Activated naive CD8-positive, alpha-beta T cell treated with anti-CD3 and anti-CD28 coated beads, Interleukin-2, amount 50 U/mL, for 16 hours (primary cell): Measurements from ENCODE around the gene RAB24.
"Not testable (repeated sequence)": the region's sequence is repeated elsewhere in the genome, so short reads cannot be mapped to it uniquely, and the experiment has no call there.

ENCODE experiments used
- DNase-seq: peaks from one replicate; pipeline ENCODE4 v3.0.0-alpha.2; 2020; ENCODE audit warnings: low read depth, low spot score

Gene RAB24

DNA sequence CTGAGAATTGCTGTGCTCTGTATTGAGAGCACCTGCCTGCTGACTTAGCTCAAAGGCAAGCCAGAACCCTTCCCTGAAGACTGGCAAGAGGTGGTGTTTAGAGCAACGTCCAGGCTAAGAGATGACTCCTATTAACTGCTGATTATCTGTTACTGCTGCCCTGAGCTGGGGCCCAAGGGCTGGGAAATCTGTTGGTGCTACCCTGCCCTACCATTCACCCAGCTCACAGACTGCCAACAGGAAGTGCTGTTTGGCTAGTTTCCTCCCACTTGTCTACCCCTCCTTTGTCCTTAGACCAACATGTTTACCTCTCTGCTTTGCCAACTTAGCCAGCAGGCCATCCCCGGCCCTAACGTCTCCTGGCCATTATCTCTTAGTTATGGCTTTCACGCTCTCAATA, 6.9 kb downstream of the RAB24 start:
- DNase-seq = no peak

DNA sequence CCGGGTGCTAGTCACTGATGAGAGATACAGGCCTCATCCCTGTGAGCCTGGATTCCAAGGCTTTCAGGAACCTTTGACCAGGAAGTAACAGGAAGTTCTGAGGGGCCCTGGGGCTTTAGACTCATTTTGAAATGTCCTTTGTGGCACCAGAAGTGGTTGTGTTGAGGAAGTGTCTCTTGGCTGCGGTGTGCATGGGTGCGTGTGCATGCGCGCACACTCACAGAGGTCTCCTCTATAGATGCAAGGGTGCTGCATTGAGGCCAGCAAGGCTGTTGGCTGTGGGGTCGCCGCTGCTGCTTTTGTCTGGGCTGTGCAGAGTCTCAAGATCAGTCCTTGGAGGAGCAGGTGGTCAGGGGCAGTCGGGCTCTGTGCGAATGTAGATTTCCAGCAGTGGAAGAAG, 7.6 kb downstream of the RAB24 start:
- no peak for DNase-seq

DNA sequence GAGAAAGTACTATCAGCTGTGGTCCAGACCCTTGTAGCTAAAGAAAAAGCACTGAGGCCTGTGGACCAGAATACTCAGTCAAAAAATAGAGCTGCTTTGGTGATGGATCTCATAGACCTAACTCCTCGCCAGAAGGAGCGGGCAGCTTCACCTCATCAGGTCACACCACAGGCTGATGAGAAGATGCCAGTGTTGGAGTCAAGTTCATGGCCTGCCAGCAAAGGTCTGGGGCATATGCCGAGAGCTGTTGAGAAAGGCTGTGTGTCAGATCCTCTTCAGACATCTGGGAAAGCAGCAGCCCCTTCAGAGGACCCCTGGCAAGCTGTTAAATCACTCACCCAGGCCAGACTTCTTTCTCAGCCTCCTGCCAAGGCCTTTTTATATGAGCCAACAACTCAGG, 8.9 kb downstream of the RAB24 start:
- no peak for DNase-seq

DNA sequence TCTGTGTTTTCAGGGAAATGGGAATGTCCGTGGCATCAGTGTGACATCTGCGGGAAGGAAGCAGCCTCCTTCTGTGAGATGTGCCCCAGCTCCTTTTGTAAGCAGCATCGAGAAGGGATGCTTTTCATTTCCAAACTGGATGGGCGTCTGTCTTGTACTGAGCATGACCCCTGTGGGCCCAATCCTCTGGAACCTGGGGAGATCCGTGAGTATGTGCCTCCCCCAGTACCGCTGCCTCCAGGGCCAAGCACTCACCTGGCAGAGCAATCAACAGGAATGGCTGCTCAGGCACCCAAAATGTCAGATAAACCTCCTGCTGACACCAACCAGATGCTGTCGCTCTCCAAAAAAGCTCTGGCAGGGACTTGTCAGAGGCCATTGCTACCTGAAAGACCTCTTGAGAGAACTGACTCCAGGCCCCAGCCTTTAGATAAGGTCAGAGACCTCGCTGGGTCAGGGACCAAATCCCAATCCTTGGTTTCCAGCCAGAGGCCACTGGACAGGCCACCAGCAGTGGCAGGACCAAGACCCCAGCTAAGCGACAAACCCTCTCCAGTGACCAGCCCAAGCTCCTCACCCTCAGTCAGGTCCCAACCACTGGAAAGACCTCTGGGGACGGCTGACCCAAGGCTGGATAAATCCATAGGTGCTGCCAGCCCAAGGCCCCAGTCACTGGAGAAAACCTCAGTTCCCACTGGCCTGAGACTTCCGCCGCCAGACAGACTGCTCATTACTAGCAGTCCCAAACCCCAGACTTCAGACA, 9.5 kb downstream of the RAB24 start:
- no peak for DNase-seq

- no peak for DNase-seq
Observed at GRCh38 chr5:177291735-177292134, 11.8 kb downstream of the RAB24 start.

GRCh38 chr5:177290816-177291596, 12.5 kb downstream of the RAB24 start:
- DNase-seq = no peak

DNA sequence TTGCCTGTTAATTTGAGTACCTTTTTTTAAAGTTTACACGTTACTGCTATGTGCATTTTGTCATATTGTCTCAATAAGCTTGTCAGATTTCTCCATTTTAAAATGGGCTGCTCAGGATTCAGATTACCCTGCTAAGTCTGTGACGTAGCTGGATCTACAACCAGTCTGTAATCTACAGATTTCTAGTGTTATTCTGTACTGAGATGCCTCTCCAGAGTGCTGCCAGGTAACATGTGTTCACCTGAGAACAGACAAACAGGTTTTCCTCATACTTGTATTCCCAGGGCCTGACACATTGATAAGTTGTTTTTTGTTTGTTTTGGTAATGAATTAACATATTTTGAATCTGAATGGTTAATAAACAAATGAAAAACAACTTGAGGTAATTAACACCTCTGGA, 15.3 kb downstream of the RAB24 start:
- DNase-seq = no peak

DNA sequence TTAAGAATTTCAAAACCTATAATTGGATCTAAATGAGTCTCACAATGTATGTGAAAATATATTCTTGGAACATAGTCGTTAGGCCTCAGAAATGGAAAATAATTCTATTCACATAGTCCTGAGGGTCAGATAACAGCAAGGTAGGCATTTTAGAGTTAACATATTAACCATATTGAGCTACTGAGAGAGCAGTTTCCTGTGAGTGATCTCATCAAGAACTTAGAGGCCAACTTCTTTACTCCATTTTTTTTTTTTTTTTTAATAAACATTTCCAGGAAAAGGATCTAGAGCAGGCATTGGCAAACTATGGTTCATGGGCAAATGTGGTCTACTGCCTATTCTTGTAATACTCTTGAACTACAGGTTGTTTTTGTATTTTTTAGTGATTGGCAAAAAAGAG, 26.6 kb downstream of the RAB24 start:
- DNase-seq = no peak

DNA sequence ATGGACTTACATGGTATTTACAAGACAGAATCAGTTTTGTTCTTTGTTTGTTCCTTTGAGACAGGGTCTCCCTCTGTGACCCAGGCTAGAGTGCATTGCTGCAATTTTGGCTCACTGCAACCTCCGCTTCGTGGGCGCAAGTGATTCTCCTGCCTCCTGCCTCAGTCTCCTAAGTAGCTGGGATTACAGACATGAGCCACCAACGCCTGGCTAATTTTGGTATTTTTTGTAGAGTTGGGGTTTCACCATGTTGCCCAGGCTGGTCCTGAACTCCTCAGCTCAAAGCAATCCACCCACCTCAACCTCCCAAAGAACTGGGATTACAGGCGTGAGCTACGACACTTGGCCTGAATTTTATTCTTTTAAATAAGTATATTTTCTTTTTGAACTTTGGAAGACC, 27.6 kb downstream of the RAB24 start:
- DNase-seq = no peak

GRCh38 chr5:177271113-177271512, 32.4 kb downstream of the RAB24 start:
- DNase-seq = no peak

- DNase-seq = no peak
Observed at GRCh38 chr5:177270653-177271052, 32.9 kb downstream of the RAB24 start.

DNA sequence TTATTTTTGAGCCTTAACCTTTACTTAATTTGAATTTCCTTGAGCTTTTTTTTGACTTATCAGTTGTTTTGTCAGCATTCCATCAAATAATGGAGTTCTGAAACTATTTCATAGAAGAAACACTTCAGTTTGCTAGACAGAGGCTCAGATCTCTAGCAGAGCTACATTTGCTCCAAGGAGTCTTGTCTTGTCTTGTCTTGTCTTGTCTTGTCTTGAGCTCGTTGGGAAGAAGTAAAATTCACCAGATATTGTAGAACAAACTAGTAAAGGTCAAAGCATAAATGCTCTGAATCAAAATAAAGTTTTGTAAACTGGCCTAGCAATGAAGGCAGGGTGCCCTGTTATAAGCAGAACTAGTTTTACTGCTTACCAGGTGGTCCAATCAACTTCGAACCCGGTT, 33.5 kb downstream of the RAB24 start:
- no peak for DNase-seq

DNA sequence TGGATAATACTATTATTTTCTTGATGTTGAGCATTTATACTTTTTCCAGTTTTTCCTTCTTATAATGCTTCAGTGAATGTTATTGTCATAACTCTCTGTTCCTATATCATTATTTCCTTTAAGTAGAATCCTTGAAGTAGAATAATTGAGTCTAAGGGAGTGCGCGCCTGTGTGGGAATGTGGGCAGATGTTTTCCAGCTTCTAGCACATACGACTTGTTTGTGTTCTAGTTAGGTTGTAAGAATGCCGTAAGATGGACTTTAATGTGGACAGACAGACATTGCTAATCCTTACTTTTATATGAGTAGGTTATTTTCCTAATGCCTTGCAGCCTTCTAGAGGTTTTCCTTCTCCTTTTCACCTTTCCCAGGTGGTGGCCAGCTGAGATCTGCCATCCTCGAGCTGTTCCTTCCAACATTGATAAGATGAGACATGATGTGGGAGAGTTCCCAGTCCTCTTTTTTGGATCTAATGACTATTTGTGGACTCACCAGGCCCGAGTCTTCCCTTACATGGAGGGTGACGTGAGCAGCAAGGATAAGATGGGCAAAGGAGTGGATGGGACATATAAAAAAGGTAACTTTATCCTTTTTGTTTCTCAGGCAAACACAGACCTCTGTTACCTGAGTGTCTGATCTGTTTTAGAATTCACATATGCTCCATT, 34.2 kb downstream of the RAB24 start:
- DNase-seq = no peak

- no peak for DNase-seq
Observed at GRCh38 chr5:177265395-177265794, 38.1 kb downstream of the RAB24 start.

- DNase-seq = no peak
Observed at GRCh38 chr5:177264178-177264577, 39.3 kb downstream of the RAB24 start.

DNA sequence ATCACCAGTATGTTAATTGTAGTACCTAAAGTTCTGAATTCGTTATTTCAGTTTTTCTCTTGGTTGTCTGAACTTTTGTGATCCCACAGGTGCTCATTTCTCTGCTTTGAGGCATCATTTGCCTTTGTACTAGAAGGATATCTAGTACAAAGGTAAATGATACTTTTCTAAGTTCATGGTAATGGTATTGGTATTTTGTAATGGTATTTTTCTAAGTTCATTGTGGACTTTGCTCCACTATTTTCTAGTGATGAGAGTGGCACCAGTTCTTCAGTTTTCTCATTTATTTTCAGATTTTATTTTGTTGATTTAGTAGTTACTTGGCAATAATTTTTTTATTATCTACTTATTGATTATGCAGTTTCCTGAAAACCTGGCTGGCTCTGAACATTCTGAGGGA, 42.0 kb downstream of the RAB24 start:
- DNase-seq = no peak

DNA sequence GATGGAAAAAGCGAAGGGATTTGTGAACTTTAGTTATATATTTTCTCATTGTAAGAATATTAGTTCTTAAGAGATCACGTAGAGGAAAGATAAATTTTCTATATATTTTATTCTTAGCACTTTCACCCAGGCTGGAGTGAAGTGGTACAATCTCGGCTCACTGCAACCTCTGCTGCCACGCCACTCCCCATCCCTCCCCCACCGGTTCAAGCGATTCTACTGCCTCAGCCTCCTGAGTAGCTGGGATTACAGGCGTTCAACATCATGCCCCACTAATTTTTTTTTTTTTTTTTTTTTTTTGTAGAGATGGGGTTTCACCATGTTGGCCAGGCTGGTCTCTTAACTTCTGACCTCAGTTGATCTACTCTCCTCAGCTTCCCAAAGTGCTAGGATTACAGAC, 42.6 kb downstream of the RAB24 start:
- DNase-seq = no peak

- not testable (repeated sequence) for DNase-seq
Observed at GRCh38 chr5:177258711-177259110, 44.8 kb downstream of the RAB24 start.

DNA sequence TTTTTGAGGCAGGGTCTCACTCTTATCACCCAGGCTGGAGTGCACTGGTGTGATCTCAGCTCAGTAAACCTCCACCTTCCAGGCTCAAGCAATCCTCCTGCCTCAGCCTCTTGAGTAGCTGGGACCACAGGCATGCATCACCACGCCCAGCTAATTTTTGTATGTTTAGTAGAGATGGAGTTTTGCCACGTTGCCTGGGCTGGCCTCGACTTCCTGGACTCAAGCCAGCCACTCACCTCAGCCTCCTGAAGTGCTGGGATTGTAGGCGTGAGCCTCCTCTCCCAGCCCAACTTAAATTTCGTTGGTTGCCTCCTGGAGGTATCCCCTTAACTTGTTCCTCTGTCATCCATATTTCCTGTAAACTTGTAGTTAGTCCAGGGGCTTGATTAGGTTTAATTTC, 47.2 kb downstream of the RAB24 start:
- DNase-seq = no peak

DNA sequence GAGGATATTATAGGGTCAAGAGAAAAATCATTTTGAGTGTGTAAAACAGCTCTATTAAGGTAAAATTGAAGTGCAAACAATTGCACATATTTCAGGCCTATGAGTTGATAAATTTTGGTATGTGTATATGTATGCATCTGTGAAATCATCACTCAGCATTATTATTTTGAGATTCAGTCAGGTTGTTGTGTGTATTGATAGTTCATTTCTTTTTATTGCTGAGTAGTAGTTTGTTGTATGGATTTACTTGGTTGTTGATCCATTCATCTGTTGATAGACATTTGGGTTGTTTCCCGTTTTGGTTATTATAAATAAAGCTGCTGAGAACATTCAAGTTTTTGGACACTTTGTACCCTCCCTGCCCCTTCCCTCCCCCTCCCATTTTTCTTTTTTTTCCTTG, 50.3 kb downstream of the RAB24 start:
- no peak for DNase-seq
